ENCODE measurements around the gene MON1B. TPM values are rescaled to one million over a fixed set of nuclear protein-coding genes. Genes with fewer than 3 reads are reported as not detected.

MON1B gene
- total RNA-seq, 1 experiment from 2014 or later = 48.0 TPM

DNA sequence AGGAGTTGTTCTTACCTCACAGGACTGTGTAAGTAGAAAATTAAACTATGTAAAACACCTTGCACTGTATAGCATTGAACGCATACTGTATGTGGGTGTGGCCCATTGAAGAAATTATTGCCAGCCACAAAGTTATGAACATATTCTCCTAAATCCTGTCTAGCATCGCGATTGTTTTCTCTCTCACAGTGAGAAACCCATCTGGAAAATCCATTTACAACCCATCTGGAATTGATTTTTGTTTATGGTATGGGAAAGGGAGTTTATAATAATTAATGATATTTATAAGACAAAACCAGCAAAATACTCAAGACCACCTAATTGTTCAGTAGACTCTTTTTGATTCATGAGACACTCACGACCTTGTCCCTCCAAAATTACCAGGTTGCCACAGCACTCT is 22.1 kb upstream of the MON1B start:
- H4K91ac ChIP-seq (ENCODE audit: insufficient read length, low read depth, low read length) = no peak overlapping the region
- no CpG with 5 or more reads among the region's 4 CpGs for WGBS (ENCODE audit: extremely low coverage, insufficient read length, low lambda C conversion rate)
- H3K9ac ChIP-seq (ENCODE audit: extremely low read depth, insufficient read length, low read length) = no peak overlapping the region
- Mint-ChIP-seq H3K4me1 (no peaks in the 10 kb centered on the region), H3K27ac (no peak overlapping the region), H3K27me3 (ENCODE audit: low read depth) (no peaks in the 10 kb centered on the region; the same call in 1 of the 2 replicates), H3K4me3 (no peak overlapping the region), H3K36me3 (ENCODE audit: insufficient read depth in 1 of 3, low read depth in 3 of 3) (no peaks in the 10 kb centered on the region), H3K9me3 (no peaks in the 10 kb centered on the region)
- no peak overlapping the region for H3K4ac ChIP-seq (ENCODE audit: low read depth, low read length)
- H2BK120ac ChIP-seq (ENCODE audit: low read depth, low read length, poor library complexity, severe bottlenecking) = no peak overlapping the region
- H3K4me2 ChIP-seq (ENCODE audit: insufficient read depth, insufficient read length, low read length) = no peak overlapping the region
- H3K18ac ChIP-seq (ENCODE audit: insufficient read length, low read depth, low read length) = no peak overlapping the region
- no peaks in the 10 kb centered on the region for H3K79me1 ChIP-seq (ENCODE audit: insufficient read depth, low read depth, low read length, poor library complexity, severe bottlenecking)
- H2BK20ac ChIP-seq (ENCODE audit: low read depth, low read length, poor library complexity, severe bottlenecking) = no peak overlapping the region
- no peak overlapping the region for H3K56ac ChIP-seq (ENCODE audit: insufficient read length, low read depth, low read length)
- H2AK5ac ChIP-seq (ENCODE audit: insufficient read length, low read length) = no peak overlapping the region
- no peaks in the 10 kb centered on the region for H3K4me1 ChIP-seq (ENCODE audit: insufficient read depth, low read length)
- no peak overlapping the region for H4K5ac ChIP-seq (ENCODE audit: insufficient read length, low read depth, low read length)
- no peak overlapping the region for H4K8ac ChIP-seq (replicated peaks; ENCODE audit: insufficient read length, low read depth, low read length)
- H3K23ac ChIP-seq (ENCODE audit: insufficient read length, low read depth, low read length) = no peak overlapping the region
- H2BK15ac ChIP-seq (ENCODE audit: low read depth, low read length) = no peak overlapping the region
- no peak overlapping the region for H2BK5ac ChIP-seq (ENCODE audit: insufficient read length, low read length)
- H3K9me3 ChIP-seq (ENCODE audit: control insufficient read depth, low read depth, low read length) = no peaks in the 10 kb centered on the region
- no peaks in the 10 kb centered on the region for H4K20me1 ChIP-seq (ENCODE audit: control insufficient read depth, insufficient read depth, insufficient read length)
- H3K23me2 ChIP-seq (ENCODE audit: insufficient read length, low read depth, low read length, poor library complexity, severe bottlenecking) = no peaks in the 10 kb centered on the region
- H3K14ac ChIP-seq (ENCODE audit: insufficient read depth, low read length) = no peak overlapping the region
- H2BK12ac ChIP-seq (ENCODE audit: insufficient read length, low read depth, low read length) = no peak overlapping the region
- TF ChIP-seq, protein P1, sequence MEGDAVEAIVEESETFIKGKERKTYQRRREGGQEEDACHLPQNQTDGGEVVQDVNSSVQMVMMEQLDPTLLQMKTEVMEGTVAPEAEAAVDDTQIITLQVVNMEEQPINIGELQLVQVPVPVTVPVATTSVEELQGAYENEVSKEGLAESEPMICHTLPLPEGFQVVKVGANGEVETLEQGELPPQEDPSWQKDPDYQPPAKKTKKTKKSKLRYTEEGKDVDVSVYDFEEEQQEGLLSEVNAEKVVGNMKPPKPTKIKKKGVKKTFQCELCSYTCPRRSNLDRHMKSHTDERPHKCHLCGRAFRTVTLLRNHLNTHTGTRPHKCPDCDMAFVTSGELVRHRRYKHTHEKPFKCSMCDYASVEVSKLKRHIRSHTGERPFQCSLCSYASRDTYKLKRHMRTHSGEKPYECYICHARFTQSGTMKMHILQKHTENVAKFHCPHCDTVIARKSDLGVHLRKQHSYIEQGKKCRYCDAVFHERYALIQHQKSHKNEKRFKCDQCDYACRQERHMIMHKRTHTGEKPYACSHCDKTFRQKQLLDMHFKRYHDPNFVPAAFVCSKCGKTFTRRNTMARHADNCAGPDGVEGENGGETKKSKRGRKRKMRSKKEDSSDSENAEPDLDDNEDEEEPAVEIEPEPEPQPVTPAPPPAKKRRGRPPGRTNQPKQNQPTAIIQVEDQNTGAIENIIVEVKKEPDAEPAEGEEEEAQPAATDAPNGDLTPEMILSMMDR (conservative IDR thresholded peaks at IDR 0.05) = no peak
- H3K79me2 ChIP-seq (ENCODE audit: insufficient read depth, low read length) = no peaks in the 10 kb centered on the region
- no peak overlapping the region for H3K27ac ChIP-seq (ENCODE audit: insufficient read length, low read depth, low read length)
- no peak overlapping the region for H2AFZ ChIP-seq (ENCODE audit: low read length)
- H3T11ph ChIP-seq (ENCODE audit: low read length) = no peak overlapping the region
- no peaks in the 10 kb centered on the region for H3K27me3 ChIP-seq (ENCODE audit: insufficient read depth, low read length)
- DNase-seq = no peak

Data from H9 (cell line).